Uterus (tissue), 4 donors: Measurements from ENCODE around the gene TMC7. TPM values are rescaled to one million over a fixed set of nuclear protein-coding genes. Genes with fewer than 3 reads are reported as not detected.

ENCODE experiments used
- DNase-seq, 2 donors: peaks; one replicate each; pipeline ENCODE4 v3.0.0-alpha.2; 2019 to 2020
- H3K27ac ChIP-seq, 2 donors: fragments of 200-600 bp; sonication (generic); 1 replicate in 1 of 2; 2 replicates in 1 of 2; pipeline ENCODE4 v1.5.1; 2016 to 2018
- H3K27me3 ChIP-seq, 2 donors: fragments of 200-600 bp; sonication (generic); one replicate each; pipeline ENCODE4 v1.5.1; 2018 to 2019; ENCODE audit warnings: control low read depth in 1 of 2
- H3K36me3 ChIP-seq, 2 donors: fragments of 200-600 bp; sonication (generic); one replicate each; pipeline ENCODE4 v1.5.1; 2019; ENCODE audit warnings: control low read depth in 1 of 2
- H3K4me1 ChIP-seq, 2 donors: fragments of 200-600 bp; sonication (generic); one replicate each; pipeline ENCODE4 v1.5.1; 2018 to 2019; ENCODE audit warnings: control low read depth in 1 of 2
- H3K4me3 ChIP-seq, 2 donors: fragments of 200-600 bp; sonication (generic); 1 replicate in 1 of 2; 2 replicates in 1 of 2; pipeline ENCODE4 v1.5.1; 2018 to 2019; ENCODE audit warnings: mild to moderate bottlenecking in 1 of 2
- H3K9me3 ChIP-seq, 2 donors: fragments of 200-600 bp; sonication (generic); one replicate each; pipeline ENCODE4 v1.5.1; 2019; ENCODE audit warnings: control low read depth in 1 of 2
- CTCF ChIP-seq, 4 experiments: fragments of 200-600 bp in 2 of 4; fragments of 450-650 bp in 2 of 4; sonication (generic) in 2 of 4; IDR thresholded peaks; one replicate each; pipeline ENCODE4 v1.5.1; 2016 to 2019; ENCODE audit warnings: antibody characterized with exemption in 4 of 4, mild to moderate bottlenecking in 2 of 4, moderate library complexity in 1 of 4
- POLR2A ChIP-seq, 2 donors: fragments of 450-650 bp; IDR thresholded peaks; one replicate each; pipeline ENCODE4 v1.6.1; 2016; ENCODE audit warnings: antibody characterized with exemption in 2 of 2, mild to moderate bottlenecking in 1 of 2, moderate library complexity in 1 of 2
- intact Hi-C: fragments of 100-400 bp; cut with DNase I; formaldehyde crosslinking; loops from one replicate; pipeline ENCODE4 v1.15.1; 2023; ENCODE audit warnings: low total_unique reads
- total RNA-seq, 4 donors: library from RNA; depleted of rRNA in 3 of 4; stranded (reverse); fragments of >200 nt in 3 of 4; gene quantifications; one replicate each; pipeline versions ENCODE4 v1.1.0 to v1.2.4, GENCODE V29; 2014 to 2023
- donor health status: DM: yes; HTN: yes; CAD: no.

The TMC7 gene
- total RNA-seq, 4 donors from 2014 or later, result 1.7 to 1.8 TPM; not detected in 2

- Histone ChIP-seq H3K9me3 (no peaks in the 10 kb centered on the region), H3K27me3 (no peaks in the 10 kb centered on the region), H3K27ac (no peak overlapping the region), H3K4me3 (no peak overlapping the region), H3K4me1 (no peaks in the 10 kb centered on the region), H3K36me3 (no peaks in the 10 kb centered on the region)
- no peak for TF ChIP-seq POLR2A (IDR thresholded peaks at IDR 0.05)
- TF ChIP-seq CTCF (IDR thresholded peaks at IDR 0.05), result no peak
- intact Hi-C loops, result no loop called here
- no peak for DNase-seq
Measured at GRCh38 chr16:19008245-19009169, 24.8 kb downstream of the TMC7 start.

GRCh38 chr16:19011169-19011731 lies 27.5 kb downstream of the TMC7 start:
- Histone ChIP-seq H3K27ac (no peak overlapping the region), H3K36me3 (no peaks in the 10 kb centered on the region), H3K27me3 (no peaks in the 10 kb centered on the region), H3K9me3 (no peaks in the 10 kb centered on the region), H3K4me3 (no peak overlapping the region), H3K4me1 (no peaks in the 10 kb centered on the region)
- DNase-seq, result no peak
- intact Hi-C loops, result no loop called here
- TF ChIP-seq POLR2A (IDR thresholded peaks at IDR 0.05) (no peak), CTCF (IDR thresholded peaks at IDR 0.05) (no peak)

- Histone ChIP-seq H3K4me3 (no peak overlapping the region), H3K36me3 (no peaks in the 10 kb centered on the region), H3K27ac (no peak overlapping the region), H3K4me1 (no peaks in the 10 kb centered on the region), H3K27me3 (no peaks in the 10 kb centered on the region), H3K9me3 (no peaks in the 10 kb centered on the region)
- intact Hi-C loops, result no loop called here
- no peak for DNase-seq
- TF ChIP-seq CTCF (IDR thresholded peaks at IDR 0.05) (no peak), POLR2A (IDR thresholded peaks at IDR 0.05) (no peak)
Measured at GRCh38 chr16:19014461-19014860, 30.7 kb downstream of the TMC7 start.

GRCh38 chr16:19017179-19017578 lies 33.4 kb downstream of the TMC7 start:
- Histone ChIP-seq H3K4me3 (no peak overlapping the region), H3K9me3 (no peaks in the 10 kb centered on the region), H3K27me3 (no peaks in the 10 kb centered on the region), H3K4me1 (no peaks in the 10 kb centered on the region), H3K36me3 (no peaks in the 10 kb centered on the region), H3K27ac (no peak overlapping the region)
- TF ChIP-seq CTCF (IDR thresholded peaks at IDR 0.05) (no peak), POLR2A (IDR thresholded peaks at IDR 0.05) (no peak)
- DNase-seq, result no peak
- intact Hi-C loops, result no loop called here

- no peaks in the 10 kb centered on the region for H3K9me3 ChIP-seq
- intact Hi-C loops, result no loop called here
- TF ChIP-seq CTCF (IDR thresholded peaks at IDR 0.05), result no peak
- no peak for TF ChIP-seq POLR2A (IDR thresholded peaks at IDR 0.05)
- H3K36me3 ChIP-seq, result no peaks in the 10 kb centered on the region
- H3K4me3 ChIP-seq, result no peak overlapping the region
- H3K27me3 ChIP-seq, result no peaks in the 10 kb centered on the region
- no peak for DNase-seq
- H3K4me1 ChIP-seq, result no peaks in the 10 kb centered on the region
- no peak overlapping the region for H3K27ac ChIP-seq
Measured at GRCh38 chr16:19020689-19021088, 37.0 kb downstream of the TMC7 start.
